Adrenal gland (tissue), 5 donors: ENCODE data around the gene SLC30A10.

Source experiments
- POLR2A ChIP-seq, 2 donors: fragments of 450-650 bp; IDR thresholded peaks; one replicate each; pipeline ENCODE4 v1.6.1; 2017; ENCODE audit warnings: antibody characterized with exemption in 2 of 2, mild to moderate bottlenecking in 2 of 2, moderate library complexity in 1 of 2
- TF ChIP-seq, protein P1 (sequence below), 6 experiments: fragments of 450-650 bp in 4 of 6; fragments of 200-600 bp in 2 of 6; sonication (generic) in 1 of 6; IDR thresholded peaks; 1 replicate in 5 of 6; 2 replicates in 1 of 6; pipeline versions ENCODE4 v1.5.1 to v1.8.0; 2016 to 2021; ENCODE audit warnings: antibody characterized with exemption in 6 of 6, mild to moderate bottlenecking in 2 of 6, moderate library complexity in 1 of 6
- donor health status: DM: no; HTN: no; CAD: no.

DNA sequence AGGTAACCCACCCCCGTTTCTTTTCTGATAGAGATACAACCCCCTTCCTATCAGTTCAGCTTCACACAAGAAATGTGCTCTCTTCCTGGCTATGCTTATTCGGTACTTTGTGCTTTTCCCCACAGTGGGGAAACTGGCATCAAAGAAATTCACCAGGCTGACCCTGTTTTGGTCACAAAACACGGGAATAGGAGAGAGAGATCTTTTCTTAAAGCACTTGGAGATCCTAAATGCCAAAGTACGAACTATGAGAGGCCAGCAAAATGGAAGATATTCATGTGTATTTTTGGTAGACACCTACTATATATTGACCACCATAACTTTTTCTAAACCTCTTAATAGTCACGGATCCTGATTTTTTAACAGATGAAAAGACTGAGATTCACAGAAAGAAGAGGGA is 30.0 kb downstream of the SLC30A10 start:
- TF ChIP-seq POLR2A (IDR thresholded peaks at IDR 0.05), result no peak
- TF ChIP-seq, protein P1, sequence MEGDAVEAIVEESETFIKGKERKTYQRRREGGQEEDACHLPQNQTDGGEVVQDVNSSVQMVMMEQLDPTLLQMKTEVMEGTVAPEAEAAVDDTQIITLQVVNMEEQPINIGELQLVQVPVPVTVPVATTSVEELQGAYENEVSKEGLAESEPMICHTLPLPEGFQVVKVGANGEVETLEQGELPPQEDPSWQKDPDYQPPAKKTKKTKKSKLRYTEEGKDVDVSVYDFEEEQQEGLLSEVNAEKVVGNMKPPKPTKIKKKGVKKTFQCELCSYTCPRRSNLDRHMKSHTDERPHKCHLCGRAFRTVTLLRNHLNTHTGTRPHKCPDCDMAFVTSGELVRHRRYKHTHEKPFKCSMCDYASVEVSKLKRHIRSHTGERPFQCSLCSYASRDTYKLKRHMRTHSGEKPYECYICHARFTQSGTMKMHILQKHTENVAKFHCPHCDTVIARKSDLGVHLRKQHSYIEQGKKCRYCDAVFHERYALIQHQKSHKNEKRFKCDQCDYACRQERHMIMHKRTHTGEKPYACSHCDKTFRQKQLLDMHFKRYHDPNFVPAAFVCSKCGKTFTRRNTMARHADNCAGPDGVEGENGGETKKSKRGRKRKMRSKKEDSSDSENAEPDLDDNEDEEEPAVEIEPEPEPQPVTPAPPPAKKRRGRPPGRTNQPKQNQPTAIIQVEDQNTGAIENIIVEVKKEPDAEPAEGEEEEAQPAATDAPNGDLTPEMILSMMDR (IDR thresholded peaks at IDR 0.05), result no peak
